ENCODE results near the gene RAB4A.

DNA sequence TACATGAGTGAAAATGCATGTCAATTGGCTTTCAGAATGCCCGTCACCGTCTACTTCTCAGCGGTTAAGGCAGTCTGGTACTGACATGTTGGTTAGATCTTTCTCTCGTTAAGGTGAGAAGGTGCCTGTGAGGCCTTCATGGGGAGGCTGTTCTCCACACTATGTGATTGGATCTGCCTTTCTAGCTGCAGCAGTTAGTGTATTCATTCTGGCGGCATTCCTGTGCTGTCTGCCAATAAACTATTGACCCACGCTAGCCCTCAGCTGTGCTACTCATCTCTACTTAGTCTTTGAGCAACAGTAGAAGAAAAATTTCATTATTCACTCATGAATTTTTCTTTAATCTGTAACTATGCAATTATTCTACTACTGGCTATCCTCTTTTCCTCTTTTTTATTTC is 39.9 kb downstream of the RAB4A start:
- TF ChIP-seq, protein P1, sequence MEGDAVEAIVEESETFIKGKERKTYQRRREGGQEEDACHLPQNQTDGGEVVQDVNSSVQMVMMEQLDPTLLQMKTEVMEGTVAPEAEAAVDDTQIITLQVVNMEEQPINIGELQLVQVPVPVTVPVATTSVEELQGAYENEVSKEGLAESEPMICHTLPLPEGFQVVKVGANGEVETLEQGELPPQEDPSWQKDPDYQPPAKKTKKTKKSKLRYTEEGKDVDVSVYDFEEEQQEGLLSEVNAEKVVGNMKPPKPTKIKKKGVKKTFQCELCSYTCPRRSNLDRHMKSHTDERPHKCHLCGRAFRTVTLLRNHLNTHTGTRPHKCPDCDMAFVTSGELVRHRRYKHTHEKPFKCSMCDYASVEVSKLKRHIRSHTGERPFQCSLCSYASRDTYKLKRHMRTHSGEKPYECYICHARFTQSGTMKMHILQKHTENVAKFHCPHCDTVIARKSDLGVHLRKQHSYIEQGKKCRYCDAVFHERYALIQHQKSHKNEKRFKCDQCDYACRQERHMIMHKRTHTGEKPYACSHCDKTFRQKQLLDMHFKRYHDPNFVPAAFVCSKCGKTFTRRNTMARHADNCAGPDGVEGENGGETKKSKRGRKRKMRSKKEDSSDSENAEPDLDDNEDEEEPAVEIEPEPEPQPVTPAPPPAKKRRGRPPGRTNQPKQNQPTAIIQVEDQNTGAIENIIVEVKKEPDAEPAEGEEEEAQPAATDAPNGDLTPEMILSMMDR (IDR thresholded peaks at IDR 0.05): no peak
- TF ChIP-seq EZH2phosphoT487 (IDR thresholded peaks at IDR 0.05): no peak
- no peak for TF ChIP-seq EZH2 (IDR thresholded peaks at IDR 0.05)
